ENCODE data around the gene HAPLN3.

The HAPLN3 gene

DNA sequence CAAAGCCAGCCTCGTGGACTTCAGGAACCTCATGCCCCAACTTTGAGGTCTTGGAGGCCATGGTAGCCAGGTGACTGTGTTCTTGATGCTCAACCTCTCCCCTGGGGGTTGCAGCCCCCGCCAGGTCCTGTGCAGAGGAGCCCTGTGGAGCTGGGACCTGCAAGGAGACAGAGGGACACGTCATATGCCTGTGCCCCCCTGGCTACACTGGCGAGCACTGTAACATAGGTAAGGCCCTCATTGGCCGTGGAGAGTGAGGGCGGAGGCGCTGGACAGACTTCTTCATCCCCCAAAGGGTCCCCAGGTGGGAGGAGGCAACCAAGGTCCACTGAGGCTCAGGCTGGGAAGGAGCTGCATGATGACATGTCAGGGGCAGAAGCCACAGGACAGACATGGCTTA lies 35.1 kb downstream of the HAPLN3 start:
- no peak for DNase-seq (ENCODE audit: low read depth)

DNA sequence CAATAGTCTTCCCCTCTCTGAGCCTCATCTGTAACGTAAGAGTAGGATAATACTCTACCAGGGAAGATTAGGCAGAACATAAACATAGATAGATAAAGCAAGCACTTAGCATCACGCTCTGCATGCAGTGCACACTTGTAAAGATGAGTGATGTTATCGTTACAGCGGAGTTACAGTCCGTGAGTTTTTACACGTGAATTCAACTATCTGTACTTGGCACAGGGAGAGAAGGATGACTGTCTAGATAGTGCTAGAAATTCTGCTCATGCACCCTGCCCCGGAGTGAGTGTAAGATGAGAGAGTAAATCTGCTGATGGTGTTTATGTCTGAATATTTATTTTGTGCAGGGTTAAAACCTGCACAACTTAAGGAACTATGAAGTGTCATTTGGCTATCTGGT lies 35.8 kb downstream of the HAPLN3 start:
- no peak for DNase-seq (ENCODE audit: low read depth)

DNA sequence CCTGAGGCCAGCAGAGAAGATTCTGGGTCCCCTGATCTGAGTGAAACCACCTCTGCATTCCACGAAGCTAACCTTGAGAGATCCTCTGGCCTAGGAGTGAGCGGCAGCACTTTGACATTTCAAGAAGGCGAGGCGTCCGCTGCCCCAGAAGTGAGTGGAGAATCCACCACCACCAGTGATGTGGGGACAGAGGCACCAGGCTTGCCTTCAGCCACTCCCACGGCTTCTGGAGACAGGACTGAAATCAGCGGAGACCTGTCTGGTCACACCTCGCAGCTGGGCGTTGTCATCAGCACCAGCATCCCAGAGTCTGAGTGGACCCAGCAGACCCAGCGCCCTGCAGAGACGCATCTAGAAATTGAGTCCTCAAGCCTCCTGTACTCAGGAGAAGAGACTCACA lies 36.4 kb downstream of the HAPLN3 start:
- no peak for DNase-seq (ENCODE audit: low read depth)

DNA sequence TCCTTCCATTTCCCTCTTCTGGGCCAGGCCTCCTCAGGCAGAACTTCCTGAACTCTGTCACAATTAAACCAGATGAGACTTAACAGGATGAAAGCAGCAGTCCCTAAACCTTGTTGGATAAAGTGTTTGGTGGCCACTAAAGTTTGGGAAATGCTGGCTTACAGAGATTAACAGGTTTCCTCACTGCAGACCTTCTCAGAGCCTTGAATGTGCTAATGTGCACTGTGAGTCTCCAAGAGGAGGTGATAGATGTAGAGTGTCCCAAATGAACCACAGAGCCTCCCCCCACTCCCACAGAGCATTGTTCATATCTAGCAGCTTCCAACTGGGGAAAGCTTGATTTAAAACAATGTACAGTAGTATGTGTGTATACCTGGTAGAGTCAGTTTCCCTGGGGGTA lies 42.9 kb downstream of the HAPLN3 start:
- DNase-seq (ENCODE audit: low read depth), result no peak

DNA sequence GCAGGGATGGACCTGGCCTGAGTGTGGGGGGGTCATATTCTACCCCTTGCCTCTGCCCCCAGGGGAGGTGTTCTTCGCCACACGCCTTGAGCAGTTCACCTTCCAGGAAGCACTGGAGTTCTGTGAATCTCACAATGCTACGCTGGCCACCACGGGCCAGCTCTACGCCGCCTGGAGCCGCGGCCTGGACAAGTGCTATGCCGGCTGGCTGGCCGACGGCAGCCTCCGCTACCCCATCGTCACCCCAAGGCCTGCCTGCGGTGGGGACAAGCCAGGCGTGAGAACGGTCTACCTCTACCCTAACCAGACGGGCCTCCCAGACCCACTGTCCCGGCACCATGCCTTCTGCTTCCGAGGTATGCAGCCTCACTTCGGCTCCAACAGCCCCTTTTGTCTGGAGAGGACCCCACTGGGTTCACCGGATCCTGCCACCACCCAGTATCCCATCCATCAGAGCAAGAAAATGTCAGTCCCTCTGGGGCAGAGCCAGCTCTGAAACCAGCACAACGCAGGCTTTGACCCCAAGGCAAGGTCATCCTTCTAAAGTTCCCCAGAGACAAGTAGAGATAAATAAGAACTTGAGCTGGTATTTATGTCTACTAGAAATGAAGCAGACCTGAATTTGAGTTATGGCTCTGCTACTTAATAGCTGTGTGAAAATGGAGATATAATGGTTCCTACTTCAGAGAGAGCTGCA lies 45.8 kb downstream of the HAPLN3 start:
- no peak for DNase-seq (ENCODE audit: low read depth)

DNA sequence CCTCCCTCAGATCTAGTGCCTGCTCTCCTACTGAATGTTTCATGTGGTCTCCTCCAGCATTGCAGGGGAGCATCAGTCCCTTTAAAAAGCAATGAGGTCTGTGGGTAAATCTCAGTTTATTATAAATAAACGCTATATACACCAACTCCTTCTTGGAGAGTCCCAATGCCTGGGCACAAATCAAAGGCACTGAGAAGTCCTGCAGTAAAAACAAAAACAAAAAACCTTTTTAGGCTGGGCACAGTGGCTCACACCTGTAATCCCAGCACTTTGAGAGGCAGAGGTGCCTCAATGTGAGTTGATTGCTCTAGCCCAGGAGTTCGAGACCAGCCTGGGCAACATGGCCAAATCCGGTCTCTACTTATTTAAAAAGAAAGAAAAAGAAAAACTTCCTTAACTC lies 47.1 kb downstream of the HAPLN3 start:
- DNase-seq (ENCODE audit: low read depth), result no peak

DNA sequence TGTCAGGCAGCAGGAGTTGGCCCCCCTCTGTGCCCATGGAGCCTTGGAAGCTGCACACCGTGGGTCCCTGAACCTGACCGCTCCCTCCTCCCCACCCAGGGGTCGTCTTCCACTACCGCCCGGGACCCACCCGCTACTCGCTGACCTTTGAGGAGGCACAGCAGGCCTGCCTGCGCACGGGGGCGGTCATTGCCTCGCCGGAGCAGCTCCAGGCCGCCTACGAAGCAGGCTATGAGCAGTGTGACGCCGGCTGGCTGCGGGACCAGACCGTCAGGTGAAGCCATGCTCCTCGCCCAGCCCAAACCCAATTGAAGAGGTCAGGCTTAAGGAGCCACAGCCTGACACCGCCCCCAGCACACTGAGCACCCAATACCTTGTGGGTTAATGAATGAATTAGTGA lies 48.2 kb downstream of the HAPLN3 start:
- no peak for DNase-seq (ENCODE audit: low read depth)

DNA sequence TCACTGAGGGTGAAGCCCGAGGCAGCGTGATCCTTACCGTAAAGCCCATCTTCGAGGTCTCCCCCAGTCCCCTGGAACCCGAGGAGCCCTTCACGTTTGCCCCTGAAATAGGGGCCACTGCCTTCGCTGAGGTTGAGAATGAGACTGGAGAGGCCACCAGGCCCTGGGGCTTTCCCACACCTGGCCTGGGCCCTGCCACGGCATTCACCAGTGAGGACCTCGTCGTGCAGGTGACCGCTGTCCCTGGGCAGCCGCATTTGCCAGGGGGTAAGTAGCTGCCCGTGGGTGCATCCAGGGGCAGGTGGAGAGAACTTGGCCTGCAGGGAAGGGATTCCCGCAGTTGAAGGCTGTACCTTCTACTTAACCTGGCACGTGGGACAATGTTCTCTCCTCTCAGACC lies 49.7 kb downstream of the HAPLN3 start:
- DNase-seq (ENCODE audit: low read depth), result no peak

DNA sequence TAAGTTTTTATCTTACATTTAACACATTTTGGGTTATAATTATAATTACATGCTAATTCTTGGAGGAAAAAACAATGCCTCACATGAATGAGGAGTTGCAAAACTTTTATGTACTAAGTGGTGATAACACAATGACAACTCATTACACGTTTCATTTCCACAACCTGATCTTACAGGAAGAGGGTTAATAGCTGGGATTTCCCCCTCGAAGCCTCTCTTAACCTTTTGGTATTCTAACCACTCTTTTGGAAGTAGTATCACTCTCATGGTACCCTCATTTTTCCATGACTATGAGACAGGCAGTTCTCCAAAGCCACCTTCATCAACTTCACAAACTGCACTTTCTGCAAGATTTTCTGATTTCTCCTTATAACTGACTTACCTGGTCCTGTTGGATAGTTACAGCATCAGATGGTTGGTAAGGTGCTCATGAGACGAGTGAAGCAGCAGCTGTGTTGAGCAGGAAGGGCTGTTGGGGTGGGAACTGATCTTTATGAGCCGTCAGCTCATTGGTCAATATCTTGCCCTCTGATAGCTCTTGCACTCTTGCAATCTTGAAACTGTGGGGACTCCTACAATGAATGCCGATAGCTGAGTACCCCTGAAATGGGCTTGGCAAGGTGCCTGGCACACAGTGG lies 50.5 kb downstream of the HAPLN3 start:
- no peak for DNase-seq (ENCODE audit: low read depth)

DNA sequence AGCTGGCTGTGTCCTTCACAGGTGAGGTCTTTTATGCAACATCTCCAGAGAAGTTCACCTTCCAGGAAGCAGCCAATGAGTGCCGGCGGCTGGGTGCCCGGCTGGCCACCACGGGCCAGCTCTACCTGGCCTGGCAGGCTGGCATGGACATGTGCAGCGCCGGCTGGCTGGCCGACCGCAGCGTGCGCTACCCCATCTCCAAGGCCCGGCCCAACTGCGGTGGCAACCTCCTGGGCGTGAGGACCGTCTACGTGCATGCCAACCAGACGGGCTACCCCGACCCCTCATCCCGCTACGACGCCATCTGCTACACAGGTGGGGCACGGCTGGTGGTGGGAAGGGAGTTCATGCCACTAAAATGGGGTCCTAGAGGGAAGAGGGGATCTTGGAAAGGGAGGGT lies 52.0 kb downstream of the HAPLN3 start:
- DNase-seq (ENCODE audit: low read depth), result no peak

DNA sequence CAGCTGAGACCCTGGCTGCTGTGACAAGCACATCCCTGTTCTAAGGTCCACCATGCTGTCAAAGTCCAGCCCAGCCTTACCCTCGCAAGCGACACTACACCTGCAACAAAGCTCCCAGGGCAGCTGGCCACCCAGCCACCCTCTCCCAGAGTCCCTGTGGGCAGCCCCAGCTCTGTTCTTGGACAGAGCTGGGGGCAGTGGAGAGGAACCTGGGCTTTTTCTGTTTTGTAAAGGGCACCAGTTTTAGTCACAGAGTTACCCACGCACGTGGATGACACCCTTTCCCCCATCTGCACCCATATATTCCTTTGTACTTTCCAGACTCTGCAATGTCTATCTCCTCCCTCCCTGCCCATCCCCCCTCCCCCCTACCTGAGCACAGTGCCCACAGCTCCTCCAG lies 53.2 kb downstream of the HAPLN3 start:
- no peak for DNase-seq (ENCODE audit: low read depth)

DNA sequence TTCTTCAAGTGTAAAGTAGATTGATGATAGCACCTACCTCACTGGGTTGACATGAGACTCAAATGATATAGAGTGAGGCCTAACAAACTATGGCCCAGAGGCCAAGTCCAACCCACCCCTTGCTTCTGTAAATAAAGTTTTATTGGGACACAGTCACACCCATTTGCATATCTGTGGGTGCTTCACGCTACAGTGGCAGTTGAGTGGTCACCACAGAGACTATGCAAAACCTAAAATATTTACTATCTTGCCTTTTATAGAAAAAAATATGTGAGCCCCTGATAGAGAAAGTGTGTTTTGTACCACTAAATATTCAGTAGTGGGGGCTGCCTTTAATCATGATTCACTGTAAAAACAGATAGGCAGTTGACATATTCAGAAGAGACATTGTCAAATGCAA lies 54.1 kb downstream of the HAPLN3 start:
- DNase-seq (ENCODE audit: low read depth), result no peak

DNA sequence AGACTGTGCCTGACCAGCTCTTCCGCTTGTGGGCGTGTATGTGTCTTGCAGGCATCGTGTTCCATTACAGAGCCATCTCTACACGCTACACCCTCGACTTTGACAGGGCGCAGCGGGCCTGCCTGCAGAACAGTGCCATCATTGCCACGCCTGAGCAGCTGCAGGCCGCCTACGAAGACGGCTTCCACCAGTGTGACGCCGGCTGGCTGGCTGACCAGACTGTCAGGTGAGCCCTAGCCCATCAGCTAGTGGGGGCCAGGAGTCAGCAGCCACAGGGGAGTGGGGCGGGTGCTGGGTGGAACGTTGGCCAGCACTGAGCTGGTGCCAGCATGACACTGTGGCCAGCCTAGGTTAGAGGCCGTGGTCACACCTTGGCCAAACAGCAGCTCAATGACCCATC lies 55.4 kb downstream of the HAPLN3 start:
- DNase-seq (ENCODE audit: low read depth), result no peak

DNA sequence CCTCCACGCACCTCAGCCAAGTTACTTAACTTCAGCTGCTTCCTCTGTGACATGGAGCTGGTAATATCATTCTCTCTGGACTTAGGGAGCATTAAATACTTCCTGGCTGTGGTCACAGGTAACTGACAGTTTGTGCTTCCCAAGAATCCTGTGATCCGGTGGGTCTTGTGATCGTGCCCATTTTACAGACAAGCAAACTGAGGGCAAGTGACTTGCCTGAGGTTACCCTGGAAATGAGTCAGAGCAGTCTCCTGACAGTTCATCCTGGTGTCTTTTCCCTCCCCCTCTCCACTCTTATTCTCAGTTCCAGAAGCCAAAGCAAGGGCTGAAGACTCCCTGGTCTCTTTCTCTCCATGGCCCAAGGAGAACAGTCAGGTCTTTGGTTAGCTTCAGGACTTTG lies 56.2 kb downstream of the HAPLN3 start:
- no peak for DNase-seq (ENCODE audit: low read depth)

DNA sequence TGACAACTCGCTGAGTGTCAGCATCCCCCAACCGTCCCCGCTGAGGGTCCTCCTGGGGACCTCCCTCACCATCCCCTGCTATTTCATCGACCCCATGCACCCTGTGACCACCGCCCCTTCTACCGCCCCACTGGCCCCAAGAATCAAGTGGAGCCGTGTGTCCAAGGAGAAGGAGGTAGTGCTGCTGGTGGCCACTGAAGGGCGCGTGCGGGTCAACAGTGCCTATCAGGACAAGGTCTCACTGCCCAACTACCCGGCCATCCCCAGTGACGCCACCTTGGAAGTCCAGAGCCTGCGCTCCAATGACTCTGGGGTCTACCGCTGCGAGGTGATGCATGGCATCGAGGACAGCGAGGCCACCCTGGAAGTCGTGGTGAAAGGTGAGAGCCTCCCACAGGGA lies 56.7 kb downstream of the HAPLN3 start:
- no peak for DNase-seq (ENCODE audit: low read depth)

DNA sequence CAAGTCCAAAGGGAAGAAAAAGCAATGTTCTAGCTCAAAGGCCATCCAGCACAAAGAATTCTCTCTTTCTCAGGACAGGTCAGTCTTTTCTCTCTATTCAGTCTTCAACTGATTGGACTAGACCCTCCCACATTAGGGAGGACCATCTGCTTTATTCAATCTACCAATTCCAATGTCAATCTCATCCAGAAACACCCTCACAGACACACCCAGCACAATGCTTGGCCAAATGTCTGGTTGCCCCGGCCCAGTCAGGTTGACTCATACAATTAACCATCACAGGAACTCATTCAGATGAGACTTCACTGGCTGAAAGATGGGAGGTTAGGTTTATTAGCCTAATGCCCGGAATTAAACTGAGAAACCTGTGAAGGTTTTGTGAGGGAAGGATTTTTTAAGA lies 59.7 kb downstream of the HAPLN3 start:
- no peak for DNase-seq (ENCODE audit: low read depth)

DNA sequence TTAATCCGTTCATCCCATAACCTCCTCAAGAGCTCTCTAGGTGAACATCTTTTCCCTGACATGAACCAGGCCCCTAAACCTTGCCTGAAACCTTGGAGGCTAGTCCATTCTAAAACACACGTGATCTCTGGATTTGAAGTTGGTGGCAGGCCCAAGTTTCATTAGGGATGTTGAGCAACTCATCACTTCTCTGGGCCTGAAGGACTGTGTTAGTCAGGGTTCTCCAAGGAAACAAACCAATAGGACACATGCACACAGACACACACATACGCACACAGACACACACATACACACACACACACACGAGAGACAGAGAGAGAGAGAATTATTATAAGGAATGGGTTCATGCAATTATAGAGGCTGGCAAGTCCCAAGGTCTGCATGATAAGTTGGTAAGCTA lies 60.2 kb downstream of the HAPLN3 start:
- DNase-seq (ENCODE audit: low read depth), result no peak

DNA sequence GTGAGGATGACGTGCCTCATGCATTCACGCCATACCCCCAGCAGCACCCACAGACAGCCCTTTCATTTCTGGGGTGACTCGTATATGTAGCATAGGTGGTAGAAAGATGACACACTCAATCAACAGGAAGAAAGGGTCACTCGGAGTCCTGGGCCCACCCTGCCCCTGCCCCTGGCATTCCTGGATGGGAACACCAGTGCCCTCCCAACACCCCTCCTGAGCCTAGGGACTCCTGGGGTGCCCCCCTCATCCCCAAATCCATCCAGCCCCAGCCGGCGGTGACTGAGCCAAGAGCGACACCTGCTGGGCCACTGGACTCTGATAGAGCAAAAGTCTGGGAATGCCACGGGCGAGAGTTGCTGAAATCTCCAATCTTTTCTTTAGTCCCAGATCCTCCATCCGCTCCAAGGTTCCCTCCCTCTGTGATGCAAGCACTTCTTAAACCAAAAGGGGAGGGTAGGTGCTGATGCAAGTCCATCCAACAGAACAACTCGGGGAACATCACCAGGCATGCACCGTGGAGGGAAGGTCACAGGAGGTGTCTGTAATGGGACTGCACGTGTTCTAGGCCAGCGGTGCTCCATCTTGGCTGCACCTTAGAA lies 61.0 kb downstream of the HAPLN3 start:
- DNase-seq (ENCODE audit: low read depth), result no peak

DNA sequence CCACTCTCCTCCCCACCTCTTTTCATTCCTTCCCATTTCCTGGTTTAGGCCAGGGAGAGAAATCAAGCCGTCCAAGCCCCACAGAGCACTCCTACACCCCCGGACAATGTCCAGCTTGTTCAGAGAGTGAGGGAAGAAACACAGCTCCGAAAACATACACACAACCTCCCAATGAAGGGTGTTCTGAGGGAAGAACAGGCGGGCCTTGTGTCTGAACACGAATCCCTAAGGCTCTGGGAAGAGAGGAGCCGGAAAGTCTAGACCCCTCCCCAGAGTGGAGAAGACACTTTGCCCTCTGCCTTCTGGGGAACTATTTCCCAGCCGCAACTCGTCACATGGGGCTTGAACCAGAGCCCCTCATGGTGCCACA lies 61.6 kb downstream of the HAPLN3 start:
- DNase-seq (ENCODE audit: low read depth), result no peak

DNA sequence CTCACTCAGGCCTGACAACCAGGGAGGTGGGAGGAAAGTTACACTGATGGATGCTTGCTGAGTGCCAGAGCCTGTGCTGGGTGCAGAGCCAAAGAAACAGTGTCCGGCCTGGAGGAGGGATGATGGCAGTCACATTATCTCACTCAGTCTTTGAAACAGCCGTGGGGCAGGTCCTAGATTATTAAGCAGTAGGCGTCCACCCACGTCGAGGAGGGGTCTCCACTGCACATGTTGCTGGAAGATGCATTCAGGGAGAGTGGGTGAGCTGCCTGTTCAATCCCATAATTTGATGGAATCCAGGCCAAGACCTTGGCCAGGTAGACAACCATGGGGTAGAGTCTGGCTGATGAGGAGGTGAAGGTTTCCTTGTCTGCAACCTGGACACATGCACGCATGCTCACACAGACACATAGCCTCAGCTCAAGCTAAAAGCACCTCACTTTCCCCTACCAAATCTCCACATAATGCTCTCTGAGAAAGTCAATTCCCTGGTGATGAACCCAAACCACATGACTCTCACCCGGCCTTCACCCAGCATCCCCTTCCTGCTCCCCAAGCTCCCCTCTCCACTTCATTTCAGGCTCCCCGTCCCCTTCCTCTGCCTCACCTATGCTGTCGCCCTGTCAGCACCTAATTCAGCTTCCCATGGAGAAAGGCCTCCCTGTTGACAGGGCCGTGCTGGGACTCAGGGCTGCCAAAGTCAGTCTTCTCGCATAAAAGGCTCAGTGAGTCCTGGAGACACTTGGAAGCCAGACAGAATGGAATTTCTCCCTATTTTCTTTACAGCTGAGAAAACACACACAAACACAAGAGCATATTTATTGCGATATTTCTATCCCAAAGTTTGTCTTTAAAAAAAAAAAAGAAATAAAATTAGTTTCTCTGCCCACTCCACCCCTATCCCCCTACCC lies 62.3 kb downstream of the HAPLN3 start:
- no peak for DNase-seq (ENCODE audit: low read depth)

DNA sequence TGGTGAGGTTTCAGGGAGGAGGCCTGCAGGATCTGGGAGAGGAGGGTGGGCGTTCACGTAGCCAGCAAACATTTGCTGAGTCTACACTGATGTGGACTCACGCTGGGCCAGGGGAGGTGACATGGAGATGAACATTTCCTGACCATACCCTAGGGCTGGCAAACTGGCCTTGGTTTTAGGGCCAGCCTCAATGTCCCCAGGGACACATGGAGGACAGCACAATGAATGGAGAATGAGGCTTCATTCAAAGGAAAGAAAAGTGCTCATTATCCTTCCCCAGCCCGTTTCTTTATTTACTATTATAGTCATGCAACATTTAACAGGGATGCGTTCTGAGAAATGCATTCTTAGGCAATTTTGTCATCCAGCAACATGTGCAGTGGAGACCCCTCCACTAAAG lies 65.3 kb downstream of the HAPLN3 start:
- no peak for DNase-seq (ENCODE audit: low read depth)

DNA sequence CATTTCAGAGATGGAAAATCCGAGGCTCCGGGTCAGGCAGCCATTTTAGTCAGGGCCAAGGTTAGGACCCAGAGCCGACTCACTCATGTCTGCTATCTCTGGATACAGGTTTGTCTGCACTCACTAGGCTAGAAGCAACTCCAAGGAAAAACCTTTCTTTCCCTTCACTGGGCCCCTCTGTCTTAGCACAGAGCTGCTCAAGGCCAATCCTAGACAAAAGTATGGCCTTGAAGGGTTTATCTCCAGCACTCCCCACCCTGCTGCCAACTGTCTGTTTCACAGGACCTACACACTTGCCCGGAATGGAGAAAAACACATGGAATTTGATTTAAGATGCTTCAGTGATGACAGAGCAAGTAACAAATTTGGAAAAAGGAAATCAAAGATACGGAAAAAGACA lies 66.6 kb downstream of the HAPLN3 start:
- no peak for DNase-seq (ENCODE audit: low read depth)

All from stimulated activated CD4-positive, alpha-beta T cell treated with anti-CD3 and anti-CD28 coated beads, Interleukin-2, amount 100 ng/mL, for 4 hours (primary cell).